HL-60 (cell line): Measurements from ENCODE around the gene HELQ.

Experiments
- GABPA ChIP-seq: IDR thresholded peaks from 2 replicates; pipeline ENCODE4 v1.6.1; 2012; ENCODE audit warnings: low read depth
- POLR2AphosphoS5 ChIP-seq: IDR thresholded peaks from 2 replicates; pipeline ENCODE4 v1.6.1; 2012; ENCODE audit warnings: low read depth
- SPI1 ChIP-seq: IDR thresholded peaks from 2 replicates; pipeline ENCODE4 v1.6.1; 2012; ENCODE audit warnings: low read depth, mild to moderate bottlenecking, borderline replicate concordance
- TF ChIP-seq, protein P1 (sequence below): IDR thresholded peaks from one replicate; pipeline ENCODE4 v1.5.1; 2011; ENCODE audit warnings: low read length, control low read depth, inconsistent platforms; ENCODE audit not compliant: insufficient read depth
- TF ChIP-seq, protein P2 (sequence below): IDR thresholded peaks from 2 replicates; pipeline ENCODE4 v1.6.1; 2012; ENCODE audit warnings: low read depth; ENCODE audit not compliant: insufficient replicate concordance

DNA sequence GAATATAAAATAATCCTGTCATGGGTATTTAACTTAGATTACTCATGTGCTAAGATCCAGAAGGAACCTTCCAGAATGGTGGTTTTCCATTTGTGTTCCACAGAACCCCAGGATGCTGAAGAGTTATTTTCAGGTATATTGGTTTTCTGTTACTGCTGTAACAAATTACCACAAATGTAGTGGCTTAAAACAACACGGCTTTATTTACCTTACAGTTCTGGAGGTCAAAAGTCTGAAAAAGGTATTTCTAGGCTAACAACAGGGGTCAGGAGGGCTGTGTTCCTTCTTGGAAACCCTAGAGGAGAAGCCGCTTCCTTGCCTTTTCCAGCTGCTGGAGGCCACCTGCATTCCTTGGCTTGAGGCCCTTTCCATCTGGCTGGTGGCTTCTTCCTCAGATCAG lies 63.1 kb downstream of the HELQ start:
- TF ChIP-seq POLR2AphosphoS5 (no peak), GABPA (no peak), SPI1 (no peak)
- TF ChIP-seq, protein P1, sequence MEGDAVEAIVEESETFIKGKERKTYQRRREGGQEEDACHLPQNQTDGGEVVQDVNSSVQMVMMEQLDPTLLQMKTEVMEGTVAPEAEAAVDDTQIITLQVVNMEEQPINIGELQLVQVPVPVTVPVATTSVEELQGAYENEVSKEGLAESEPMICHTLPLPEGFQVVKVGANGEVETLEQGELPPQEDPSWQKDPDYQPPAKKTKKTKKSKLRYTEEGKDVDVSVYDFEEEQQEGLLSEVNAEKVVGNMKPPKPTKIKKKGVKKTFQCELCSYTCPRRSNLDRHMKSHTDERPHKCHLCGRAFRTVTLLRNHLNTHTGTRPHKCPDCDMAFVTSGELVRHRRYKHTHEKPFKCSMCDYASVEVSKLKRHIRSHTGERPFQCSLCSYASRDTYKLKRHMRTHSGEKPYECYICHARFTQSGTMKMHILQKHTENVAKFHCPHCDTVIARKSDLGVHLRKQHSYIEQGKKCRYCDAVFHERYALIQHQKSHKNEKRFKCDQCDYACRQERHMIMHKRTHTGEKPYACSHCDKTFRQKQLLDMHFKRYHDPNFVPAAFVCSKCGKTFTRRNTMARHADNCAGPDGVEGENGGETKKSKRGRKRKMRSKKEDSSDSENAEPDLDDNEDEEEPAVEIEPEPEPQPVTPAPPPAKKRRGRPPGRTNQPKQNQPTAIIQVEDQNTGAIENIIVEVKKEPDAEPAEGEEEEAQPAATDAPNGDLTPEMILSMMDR: no peak
- TF ChIP-seq, protein P2, sequence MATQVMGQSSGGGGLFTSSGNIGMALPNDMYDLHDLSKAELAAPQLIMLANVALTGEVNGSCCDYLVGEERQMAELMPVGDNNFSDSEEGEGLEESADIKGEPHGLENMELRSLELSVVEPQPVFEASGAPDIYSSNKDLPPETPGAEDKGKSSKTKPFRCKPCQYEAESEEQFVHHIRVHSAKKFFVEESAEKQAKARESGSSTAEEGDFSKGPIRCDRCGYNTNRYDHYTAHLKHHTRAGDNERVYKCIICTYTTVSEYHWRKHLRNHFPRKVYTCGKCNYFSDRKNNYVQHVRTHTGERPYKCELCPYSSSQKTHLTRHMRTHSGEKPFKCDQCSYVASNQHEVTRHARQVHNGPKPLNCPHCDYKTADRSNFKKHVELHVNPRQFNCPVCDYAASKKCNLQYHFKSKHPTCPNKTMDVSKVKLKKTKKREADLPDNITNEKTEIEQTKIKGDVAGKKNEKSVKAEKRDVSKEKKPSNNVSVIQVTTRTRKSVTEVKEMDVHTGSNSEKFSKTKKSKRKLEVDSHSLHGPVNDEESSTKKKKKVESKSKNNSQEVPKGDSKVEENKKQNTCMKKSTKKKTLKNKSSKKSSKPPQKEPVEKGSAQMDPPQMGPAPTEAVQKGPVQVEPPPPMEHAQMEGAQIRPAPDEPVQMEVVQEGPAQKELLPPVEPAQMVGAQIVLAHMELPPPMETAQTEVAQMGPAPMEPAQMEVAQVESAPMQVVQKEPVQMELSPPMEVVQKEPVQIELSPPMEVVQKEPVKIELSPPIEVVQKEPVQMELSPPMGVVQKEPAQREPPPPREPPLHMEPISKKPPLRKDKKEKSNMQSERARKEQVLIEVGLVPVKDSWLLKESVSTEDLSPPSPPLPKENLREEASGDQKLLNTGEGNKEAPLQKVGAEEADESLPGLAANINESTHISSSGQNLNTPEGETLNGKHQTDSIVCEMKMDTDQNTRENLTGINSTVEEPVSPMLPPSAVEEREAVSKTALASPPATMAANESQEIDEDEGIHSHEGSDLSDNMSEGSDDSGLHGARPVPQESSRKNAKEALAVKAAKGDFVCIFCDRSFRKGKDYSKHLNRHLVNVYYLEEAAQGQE: no peak
